GM19193 (cell line): ENCODE measurements around the gene PADI3.

Source experiments
- POLR2A ChIP-seq: IDR thresholded peaks from 4 replicates; pipeline ENCODE4 v1.6.1; 2011; ENCODE audit not compliant: insufficient read depth, insufficient read length; ENCODE audit errors: extremely low read depth

PADI3 gene

GRCh38 chr1:17212009-17212408 lies 36.9 kb upstream of the PADI3 start:
- TF ChIP-seq POLR2A, result no peak

GRCh38 chr1:17212487-17213121 lies 36.3 kb upstream of the PADI3 start:
- TF ChIP-seq POLR2A, result no peak

- TF ChIP-seq POLR2A, result no peak
Measured at GRCh38 chr1:17213148-17213781, 35.6 kb upstream of the PADI3 start.

GRCh38 chr1:17213782-17214148 lies 35.1 kb upstream of the PADI3 start:
- TF ChIP-seq POLR2A, result no peak

GRCh38 chr1:17214876-17215544 lies 33.9 kb upstream of the PADI3 start:
- no peak for TF ChIP-seq POLR2A

- no peak for TF ChIP-seq POLR2A
Measured at GRCh38 chr1:17215545-17215890, 33.4 kb upstream of the PADI3 start.

GRCh38 chr1:17216078-17216477 lies 32.8 kb upstream of the PADI3 start:
- TF ChIP-seq POLR2A, result no peak

GRCh38 chr1:17217607-17218006 lies 31.3 kb upstream of the PADI3 start:
- TF ChIP-seq POLR2A, result no peak

GRCh38 chr1:17218939-17219338 lies 30.0 kb upstream of the PADI3 start:
- TF ChIP-seq POLR2A, result no peak

GRCh38 chr1:17220287-17220686 lies 28.6 kb upstream of the PADI3 start:
- TF ChIP-seq POLR2A, result no peak

- no peak for TF ChIP-seq POLR2A
Measured at GRCh38 chr1:17222557-17222956, 26.3 kb upstream of the PADI3 start.

GRCh38 chr1:17224434-17224833 lies 24.5 kb upstream of the PADI3 start:
- no peak for TF ChIP-seq POLR2A

GRCh38 chr1:17225140-17225539 lies 23.8 kb upstream of the PADI3 start:
- no peak for TF ChIP-seq POLR2A

- TF ChIP-seq POLR2A, result no peak
Measured at GRCh38 chr1:17227358-17227915, 21.5 kb upstream of the PADI3 start.

GRCh38 chr1:17228619-17229018 lies 20.3 kb upstream of the PADI3 start:
- no peak for TF ChIP-seq POLR2A

GRCh38 chr1:17229379-17229778 lies 19.5 kb upstream of the PADI3 start:
- TF ChIP-seq POLR2A, result no peak
